ENCODE data around the gene SLC35E3.

Gene SLC35E3

GRCh38 chr12:68824597-68825250 is 78.7 kb downstream of the SLC35E3 start:
- no peak overlapping the region for H3K9ac ChIP-seq (ENCODE audit: low read length)
- H3K4me3 ChIP-seq (ENCODE audit: low read length), result no peak overlapping the region
- H3K4me2 ChIP-seq (ENCODE audit: low read depth, low read length), result no peak overlapping the region
- H3K36me3 ChIP-seq (replicated peaks; ENCODE audit: insufficient read depth, low read length), result peaks cover 53% of the 10 kb centered on the region
- H3K27me3 ChIP-seq (replicated peaks; ENCODE audit: insufficient read depth, low read length), result no peaks in the 10 kb centered on the region
- H3K79me2 ChIP-seq (ENCODE audit: low read length), result peaks cover 98% of the 10 kb centered on the region
- no peaks in the 10 kb centered on the region for H3K9me3 ChIP-seq (replicated peaks; ENCODE audit: insufficient read depth, low read length)
- peaks cover 88% of the 10 kb centered on the region for H3F3A ChIP-seq (ENCODE audit: insufficient read depth, low read length)
- no peaks in the 10 kb centered on the region for H3K9me2 ChIP-seq (replicated peaks; ENCODE audit: insufficient read depth, low read length)
- H2AFZ ChIP-seq (ENCODE audit: low read length), result no peak overlapping the region
- 0 out of 2 replicates have a peak, but pooled peaks cover 3% of the 10 kb centered on the region for H3K4me1 ChIP-seq (ENCODE audit: low read length)
- no peak overlapping the region for H3K27ac ChIP-seq (ENCODE audit: low read length)
- no peak for DNase-seq
- no peak for TF ChIP-seq CTCF (IDR thresholded peaks at IDR 0.05; ENCODE audit: low read length)
- TF ChIP-seq EZH2 (optimal IDR thresholded peaks at IDR 0.05; ENCODE audit: low read depth, low read length), result no peak
- no peak for TF ChIP-seq EZH2phosphoT487 (IDR thresholded peaks at IDR 0.05; ENCODE audit: low read length)
- H4K20me1 ChIP-seq (ENCODE audit: insufficient read depth, low read length), result peaks cover 49% of the 10 kb centered on the region

- no peak for TF ChIP-seq EZH2 (optimal IDR thresholded peaks at IDR 0.05; ENCODE audit: low read depth, low read length)
- TF ChIP-seq CTCF (IDR thresholded peaks at IDR 0.05; ENCODE audit: low read length), result no peak
- TF ChIP-seq EZH2phosphoT487 (IDR thresholded peaks at IDR 0.05; ENCODE audit: low read length), result no peak
- Histone ChIP-seq H3K27ac (ENCODE audit: low read length) (no peak overlapping the region), H3K9me2 (replicated peaks; ENCODE audit: insufficient read depth, low read length) (no peaks in the 10 kb centered on the region), H3K4me2 (ENCODE audit: low read depth, low read length) (no peak overlapping the region), H3K4me1 (ENCODE audit: low read length) (no peaks in the 10 kb centered on the region), H3K36me3 (replicated peaks; ENCODE audit: insufficient read depth, low read length) (peaks cover 49% of the 10 kb centered on the region), H2AFZ (ENCODE audit: low read length) (no peak overlapping the region), H3F3A (ENCODE audit: insufficient read depth, low read length) (peaks cover 89% of the 10 kb centered on the region), H3K79me2 (ENCODE audit: low read length) (peaks cover 98% of the 10 kb centered on the region), H3K4me3 (ENCODE audit: low read length) (no peak overlapping the region), H4K20me1 (ENCODE audit: insufficient read depth, low read length) (peaks cover 40% of the 10 kb centered on the region), H3K9me3 (replicated peaks; ENCODE audit: insufficient read depth, low read length) (no peaks in the 10 kb centered on the region), H3K27me3 (replicated peaks; ENCODE audit: insufficient read depth, low read length) (no peaks in the 10 kb centered on the region), H3K9ac (ENCODE audit: low read length) (no peak overlapping the region)
- DNase-seq, result no peak
These were observed 79.7 kb downstream of the SLC35E3 start for GRCh38 chr12:68825569-68826217.

- Histone ChIP-seq H3K27ac (ENCODE audit: low read length) (no peak overlapping the region), H2AFZ (ENCODE audit: low read length) (no peak overlapping the region), H3K4me1 (ENCODE audit: low read length) (no peaks in the 10 kb centered on the region), H3K4me3 (ENCODE audit: low read length) (no peak overlapping the region), H3K9me2 (replicated peaks; ENCODE audit: insufficient read depth, low read length) (no peaks in the 10 kb centered on the region), H3K79me2 (ENCODE audit: low read length) (peaks cover 94% of the 10 kb centered on the region), H3F3A (ENCODE audit: insufficient read depth, low read length) (peaks cover 86% of the 10 kb centered on the region), H3K27me3 (replicated peaks; ENCODE audit: insufficient read depth, low read length) (no peaks in the 10 kb centered on the region), H3K9ac (ENCODE audit: low read length) (no peak overlapping the region), H3K36me3 (replicated peaks; ENCODE audit: insufficient read depth, low read length) (peaks cover 43% of the 10 kb centered on the region), H3K9me3 (replicated peaks; ENCODE audit: insufficient read depth, low read length) (no peaks in the 10 kb centered on the region), H3K4me2 (ENCODE audit: low read depth, low read length) (no peak overlapping the region), H4K20me1 (ENCODE audit: insufficient read depth, low read length) (peaks cover 35% of the 10 kb centered on the region)
- TF ChIP-seq CTCF (IDR thresholded peaks at IDR 0.05; ENCODE audit: low read length) (no peak), EZH2 (optimal IDR thresholded peaks at IDR 0.05; ENCODE audit: low read depth, low read length) (no peak), EZH2phosphoT487 (IDR thresholded peaks at IDR 0.05; ENCODE audit: low read length) (no peak)
- no peak for DNase-seq
These were observed 82.1 kb downstream of the SLC35E3 start for GRCh38 chr12:68827895-68828671.

Measured in MM.1S (cell line).